Adipocyte (in vitro differentiated cells): ENCODE results near the gene TRUB1.

Source experiments
- DNase-seq: peaks from one replicate; pipeline ENCODE4 v3.0.0-alpha.2; 2015; ENCODE audit warnings: low read depth
- H3K27me3 ChIP-seq: replicated peaks from 2 replicates; pipeline ENCODE4 v1.7.0; 2013; ENCODE audit warnings: mild to moderate bottlenecking, low read length, moderate library complexity; ENCODE audit not compliant: control insufficient read depth, insufficient read depth
- H3K36me3 ChIP-seq: 2 replicates; pipeline ENCODE4 v1.7.0; 2013; ENCODE audit warnings: low read length, mild to moderate bottlenecking, moderate library complexity; ENCODE audit not compliant: control insufficient read depth, insufficient read depth, severe bottlenecking
- H3K4me1 ChIP-seq: 2 replicates; pipeline ENCODE4 v1.7.0; 2013; ENCODE audit warnings: mild to moderate bottlenecking, low read length, moderate library complexity; ENCODE audit not compliant: control insufficient read depth, insufficient read depth
- H3K4me3 ChIP-seq: 2 replicates; pipeline ENCODE4 v1.7.0; 2013; ENCODE audit warnings: mild to moderate bottlenecking, low read length, moderate library complexity
- H3K9ac ChIP-seq: 2 replicates; pipeline ENCODE4 v1.7.0; 2013; ENCODE audit warnings: mild to moderate bottlenecking, low read length, moderate library complexity
- H3K9me3 ChIP-seq: 2 replicates; pipeline ENCODE4 v1.7.0; 2013; ENCODE audit warnings: mild to moderate bottlenecking, low read length, moderate library complexity; ENCODE audit not compliant: control insufficient read depth

The TRUB1 gene

GRCh38 chr10:114911052-114911711 is 26.8 kb upstream of the TRUB1 start:
- no peak for DNase-seq
- Histone ChIP-seq H3K9ac (no peak overlapping the region), H3K9me3 (no peaks in the 10 kb centered on the region)

GRCh38 chr10:114911801-114912469 is 26.1 kb upstream of the TRUB1 start:
- DNase-seq = no peak
- H3K4me3 ChIP-seq = no peak overlapping the region

More at GRCh38 chr10:114911052-114911711, 26.8 kb upstream of the TRUB1 start:
- H3K4me3 ChIP-seq = no peak overlapping the region
- H3K27me3 ChIP-seq = no peaks in the 10 kb centered on the region
- H3K4me1 ChIP-seq = no peaks in the 10 kb centered on the region
- H3K36me3 ChIP-seq = no peaks in the 10 kb centered on the region

DNA sequence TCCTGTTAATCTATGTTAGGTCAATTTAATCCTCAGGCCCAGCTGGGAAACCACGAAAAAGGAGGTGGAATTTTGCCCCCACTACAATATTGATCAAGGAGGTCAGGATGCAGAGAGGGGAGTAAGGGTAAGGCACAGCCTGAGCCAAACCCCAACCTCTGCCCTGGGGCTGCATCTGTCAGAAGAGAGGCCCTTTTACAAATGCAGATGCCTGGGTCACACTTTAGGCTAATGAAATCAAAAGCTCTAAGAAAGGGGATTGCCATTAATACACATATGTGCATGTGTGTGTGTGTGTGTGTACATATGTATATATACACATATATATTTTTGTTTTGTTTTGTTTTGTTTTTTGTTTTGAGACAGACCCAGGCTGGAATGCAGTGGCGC is 25.5 kb upstream of the TRUB1 start:
- Histone ChIP-seq H3K4me1 (no peaks in the 10 kb centered on the region), H3K9me3 (no peaks in the 10 kb centered on the region), H3K4me3 (no peak overlapping the region)

More at GRCh38 chr10:114911801-114912469, 26.1 kb upstream of the TRUB1 start:
- no peaks in the 10 kb centered on the region for H3K36me3 ChIP-seq
- no peaks in the 10 kb centered on the region for H3K27me3 ChIP-seq
- H3K4me1 ChIP-seq = no peaks in the 10 kb centered on the region
- no peak overlapping the region for H3K9ac ChIP-seq
- no peaks in the 10 kb centered on the region for H3K9me3 ChIP-seq

GRCh38 chr10:114914560-114914959 is 23.4 kb upstream of the TRUB1 start:
- H3K4me3 ChIP-seq = no peak overlapping the region
- H3K9ac ChIP-seq = no peak overlapping the region
- no peaks in the 10 kb centered on the region for H3K27me3 ChIP-seq
- no peaks in the 10 kb centered on the region for H3K4me1 ChIP-seq
- no peak for DNase-seq
- no peaks in the 10 kb centered on the region for H3K9me3 ChIP-seq
- no peaks in the 10 kb centered on the region for H3K36me3 ChIP-seq

More for the DNA sequence above, 25.5 kb upstream of the TRUB1 start:
- H3K9ac ChIP-seq = no peak overlapping the region
- H3K36me3 ChIP-seq = no peaks in the 10 kb centered on the region
- no peaks in the 10 kb centered on the region for H3K27me3 ChIP-seq
- DNase-seq = no peak

DNA sequence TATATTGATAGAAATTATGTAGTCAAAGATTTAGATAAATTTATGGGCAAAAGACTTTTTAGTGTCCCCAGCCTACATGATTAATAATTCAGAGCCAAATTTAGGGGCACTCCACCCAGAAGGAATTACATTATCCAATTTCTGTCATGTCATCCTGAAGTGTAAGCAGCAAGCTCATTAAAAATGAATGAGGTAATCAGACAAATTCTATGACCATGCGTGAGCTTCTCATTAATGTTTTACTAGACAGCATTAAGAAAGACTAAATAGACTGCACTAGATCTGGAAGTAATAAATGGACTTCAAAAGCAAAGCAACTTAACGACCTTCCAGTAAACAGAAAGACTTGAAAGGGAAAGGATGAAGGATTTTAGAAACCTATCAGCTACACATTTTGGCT is 22.7 kb upstream of the TRUB1 start:
- DNase-seq = no peak
- no peaks in the 10 kb centered on the region for H3K36me3 ChIP-seq
- H3K4me1 ChIP-seq = no peaks in the 10 kb centered on the region
- no peak overlapping the region for H3K4me3 ChIP-seq
- no peaks in the 10 kb centered on the region for H3K9me3 ChIP-seq
- H3K27me3 ChIP-seq = no peaks in the 10 kb centered on the region
- no peak overlapping the region for H3K9ac ChIP-seq

- DNase-seq = no peak
- H3K9ac ChIP-seq = no peak overlapping the region
- H3K27me3 ChIP-seq = no peaks in the 10 kb centered on the region
- H3K4me1 ChIP-seq = no peaks in the 10 kb centered on the region
- no peaks in the 10 kb centered on the region for H3K36me3 ChIP-seq
- H3K4me3 ChIP-seq = no peak overlapping the region
- H3K9me3 ChIP-seq = no peaks in the 10 kb centered on the region
Observed at GRCh38 chr10:114916653-114917052, 21.3 kb upstream of the TRUB1 start.

DNA sequence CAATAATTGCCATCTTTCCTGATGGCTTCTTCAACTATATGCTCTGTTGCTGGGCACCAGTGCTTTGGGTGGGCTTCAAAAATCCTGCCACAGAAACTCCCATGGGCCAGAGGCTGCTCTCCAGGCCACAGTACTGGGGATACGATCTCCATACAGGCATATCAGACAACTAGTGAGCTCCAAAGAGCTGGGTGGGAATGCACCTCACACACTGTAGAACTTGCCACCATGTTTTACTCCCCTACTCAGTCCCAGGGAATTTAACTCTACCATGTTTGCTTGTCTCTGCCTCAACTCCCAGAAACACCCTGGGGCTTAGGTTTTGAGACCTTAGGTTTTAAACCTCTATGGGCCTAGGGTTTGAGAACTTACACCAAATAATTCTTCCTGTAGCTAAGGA is 20.5 kb upstream of the TRUB1 start:
- H3K36me3 ChIP-seq = no peaks in the 10 kb centered on the region
- no peak overlapping the region for H3K4me3 ChIP-seq
- no peaks in the 10 kb centered on the region for H3K27me3 ChIP-seq
- H3K9ac ChIP-seq = no peak overlapping the region
- no peak for DNase-seq
- no peaks in the 10 kb centered on the region for H3K9me3 ChIP-seq
- no peaks in the 10 kb centered on the region for H3K4me1 ChIP-seq

- H3K4me3 ChIP-seq = no peak overlapping the region
- H3K9me3 ChIP-seq = no peaks in the 10 kb centered on the region
- H3K36me3 ChIP-seq = no peaks in the 10 kb centered on the region
- DNase-seq = no peak
- H3K9ac ChIP-seq = no peak overlapping the region
- H3K4me1 ChIP-seq = no peaks in the 10 kb centered on the region
- no peaks in the 10 kb centered on the region for H3K27me3 ChIP-seq
Observed at GRCh38 chr10:114917927-114918672, 19.9 kb upstream of the TRUB1 start.

DNA sequence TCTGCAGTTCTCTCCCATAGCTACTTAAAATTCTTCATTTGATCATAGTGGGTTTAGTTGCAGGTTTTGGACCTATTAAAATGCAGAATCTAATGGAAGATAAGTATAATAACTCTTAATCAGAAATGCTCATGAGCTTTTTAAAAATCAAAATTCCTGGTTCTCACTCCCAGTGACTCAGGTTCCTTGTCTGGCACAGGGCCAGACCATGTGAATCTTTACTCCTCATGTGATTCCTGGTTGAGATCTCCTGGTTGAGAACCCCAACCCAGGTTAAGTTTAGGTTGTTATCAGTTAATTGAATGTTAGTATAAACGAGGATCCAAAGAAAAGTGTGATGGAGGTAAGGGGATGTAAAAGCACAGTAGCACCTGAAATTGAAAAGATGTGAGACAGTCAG is 17.5 kb upstream of the TRUB1 start:
- no peak for DNase-seq
- H3K36me3 ChIP-seq = no peaks in the 10 kb centered on the region
- peaks cover 3% of the 10 kb centered on the region for H3K4me1 ChIP-seq
- H3K4me3 ChIP-seq = no peak overlapping the region
- no peak overlapping the region for H3K9ac ChIP-seq
- no peaks in the 10 kb centered on the region for H3K27me3 ChIP-seq
- no peaks in the 10 kb centered on the region for H3K9me3 ChIP-seq

- DNase-seq = no peak
- Histone ChIP-seq H3K36me3 (no peaks in the 10 kb centered on the region), H3K27me3 (no peaks in the 10 kb centered on the region), H3K4me3 (no peak overlapping the region), H3K4me1 (peaks cover 12% of the 10 kb centered on the region), H3K9ac (no peak overlapping the region), H3K9me3 (no peaks in the 10 kb centered on the region)
Observed at GRCh38 chr10:114922003-114922402, 16.0 kb upstream of the TRUB1 start.

DNA sequence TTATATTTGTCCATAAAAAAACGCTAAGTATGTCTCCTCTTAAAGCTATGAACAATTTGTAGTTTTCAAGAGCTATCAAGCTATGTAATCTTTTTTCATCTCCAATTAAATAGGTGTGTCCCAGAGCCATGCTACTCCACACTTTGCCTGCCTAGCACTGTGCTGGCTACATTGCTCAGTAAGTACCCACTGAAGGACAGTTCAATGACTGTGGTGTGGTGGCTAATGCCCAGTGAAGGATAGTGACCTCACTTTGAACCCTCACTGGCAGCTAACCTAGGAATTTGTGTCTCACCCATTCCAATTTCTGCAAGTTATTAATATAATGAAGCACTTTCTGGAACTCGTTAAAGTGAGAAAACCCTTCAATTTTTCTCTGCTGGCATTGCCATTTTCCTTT is 14.4 kb upstream of the TRUB1 start:
- Histone ChIP-seq H3K9me3 (no peaks in the 10 kb centered on the region), H3K36me3 (no peaks in the 10 kb centered on the region), H3K9ac (no peak overlapping the region), H3K4me1 (peaks cover 12% of the 10 kb centered on the region), H3K4me3 (no peak overlapping the region), H3K27me3 (no peaks in the 10 kb centered on the region)
- no peak for DNase-seq
